ENCODE data around the gene SNX22. TPM values are rescaled to one million over a fixed set of nuclear protein-coding genes. Genes with fewer than 3 reads are reported as not detected.

SNX22 gene
- total RNA-seq (2011; cell fraction: chromatin; rRNA removed; ENCODE audit: low replicate concordance) = 2.8 and 8.7 TPM in 2 replicates
- total RNA-seq (2011; cell fraction: nucleolus; rRNA removed) = 8.5 and 10.3 TPM in 2 replicates
- 4.7 and 5.8 TPM in 2 replicates for total RNA-seq (2011; cell fraction: nucleoplasm; rRNA removed)
- 2.1 and 2.3 TPM in 2 replicates for total RNA-seq (2014; rRNA removed)
- 0.99 and 1.2 TPM in 2 replicates for total RNA-seq (2014; rRNA removed; fragmentation: Illumina TruSeq; extraction: Trizol)
- total RNA-seq (2015; rRNA removed; fragmentation: Illumina TruSeq; extraction: Trizol) = 1.1 and 1.2 TPM in 2 replicates
- 1.8 and 3.0 TPM in 2 replicates for total RNA-seq (2021)
- 0.89 and 0.91 TPM in 2 replicates for polyA plus RNA-seq (2011; rRNA removed)
- polyA plus RNA-seq (2011; cell fraction: cytosol; rRNA removed) = 0.52 and 2.0 TPM in 2 replicates
- polyA plus RNA-seq (2011; cell fraction: nucleus; rRNA removed) = 4.2 and 8.3 TPM in 2 replicates
- polyA plus RNA-seq (2012) = 2.1 and 2.4 TPM in 2 replicates
- 0.98 and 1.3 TPM in 2 replicates for polyA plus RNA-seq (2014; fragmentation: Illumina TruSeq; extraction: Trizol)
- 1 to 10 TPM; 2.0 TPM for polyA plus RNA-seq (2014; fragmentation: Nextera tagmentation; extraction: Ambion mirVana)
- 1.7 and 2.0 TPM in 2 replicates for polyA plus RNA-seq (2014; rRNA removed)
- 0.84 and 1.3 TPM in 2 replicates for polyA minus RNA-seq (2011; rRNA and poly(A)+ RNA removed)
- 0.67 and 0.73 TPM in 2 replicates for polyA minus RNA-seq (2011; cell fraction: cytosol; rRNA and poly(A)+ RNA removed)
- 4.8 and 5.0 TPM in 2 replicates for polyA minus RNA-seq (2011; cell fraction: nucleus; rRNA and poly(A)+ RNA removed)
- Bru-seq, nascent RNA = percentile 53 among the genes with signal in this experiment
- BruChase-seq, experiment 1, labeled RNA remaining after a 2-hour chase = percentile 40 among the genes with signal in this experiment
- percentile 33 among the genes with signal in this experiment for BruChase-seq, experiment 2, labeled RNA remaining after a 6-hour chase
- long read RNA-seq, experiment 1, partial matches to known transcripts = 0 of 2 reads
- long read RNA-seq, experiment 1, other reads (novel, unspliced or antisense) = 2 of 2 reads
- long read RNA-seq, experiment 2, partial matches to known transcripts = 0 of 3 reads
- long read RNA-seq, experiment 2, other reads (novel, unspliced or antisense) = 3 of 3 reads
- long read RNA-seq, experiment 3 = 0 reads

GRCh38 chr15:64151727-64152506 is at the start of gene SNX22:
Gene SNX22 (plus strand): TSS chr15:64151731. CDS start chr15:64151776, 45 bp downstream.
- ATAC-seq = peak; percentile 1; the same call in 1 of the 3 replicates
- no TSS peak for BruUV-seq (replicated peaks)
- TF ChIP-seq KDM2B (CRISPR knock-in tag; IDR thresholded peaks at IDR 0.05) = peak; percentile 82; the same call in 1 of the 2 replicates
- TF ChIP-seq KAT2B (IDR thresholded peaks at IDR 0.05; ENCODE audit: low read depth, low read length) = no peak
- TF ChIP-seq MTA1 (IDR thresholded peaks at IDR 0.05; ENCODE audit: borderline replicate concordance) = no peak
- no peak for TF ChIP-seq ARID4B (CRISPR knock-in tag; IDR thresholded peaks at IDR 0.05)
- TF ChIP-seq TFAP4 (CRISPR knock-in tag; IDR thresholded peaks at IDR 0.05; ENCODE audit: borderline replicate concordance) = no peak
- TF ChIP-seq, protein P1, sequence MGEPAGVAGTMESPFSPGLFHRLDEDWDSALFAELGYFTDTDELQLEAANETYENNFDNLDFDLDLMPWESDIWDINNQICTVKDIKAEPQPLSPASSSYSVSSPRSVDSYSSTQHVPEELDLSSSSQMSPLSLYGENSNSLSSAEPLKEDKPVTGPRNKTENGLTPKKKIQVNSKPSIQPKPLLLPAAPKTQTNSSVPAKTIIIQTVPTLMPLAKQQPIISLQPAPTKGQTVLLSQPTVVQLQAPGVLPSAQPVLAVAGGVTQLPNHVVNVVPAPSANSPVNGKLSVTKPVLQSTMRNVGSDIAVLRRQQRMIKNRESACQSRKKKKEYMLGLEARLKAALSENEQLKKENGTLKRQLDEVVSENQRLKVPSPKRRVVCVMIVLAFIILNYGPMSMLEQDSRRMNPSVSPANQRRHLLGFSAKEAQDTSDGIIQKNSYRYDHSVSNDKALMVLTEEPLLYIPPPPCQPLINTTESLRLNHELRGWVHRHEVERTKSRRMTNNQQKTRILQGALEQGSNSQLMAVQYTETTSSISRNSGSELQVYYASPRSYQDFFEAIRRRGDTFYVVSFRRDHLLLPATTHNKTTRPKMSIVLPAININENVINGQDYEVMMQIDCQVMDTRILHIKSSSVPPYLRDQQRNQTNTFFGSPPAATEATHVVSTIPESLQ (CRISPR knock-in tag; IDR thresholded peaks at IDR 0.05) = no peak
- TF ChIP-seq TAL1 (IDR thresholded peaks at IDR 0.05) = no peak
- TF ChIP-seq PHF8 (IDR thresholded peaks at IDR 0.05; ENCODE audit: borderline replicate concordance, low read length) = peak; percentile 48; the same call in 1 of the 2 replicates

More at GRCh38 chr15:64151727-64152506, at the start of gene SNX22:
- FAIRE-seq = no peak
- DNase-seq (ENCODE audit: extremely low read depth in 1 of 4, low spot score in 3 of 4) = no peak
- CTCF ChIA-PET (ENCODE audit: low intra/inter-chr PET ratio) = interaction anchor here (0.6 kb wide), 1 partner anchor 818 kb away, joined by 3 read pairs; no protein-coding TSS in a partner anchor
- intact Hi-C loops (cut with micrococcal nuclease) = loop anchor here (2.0 to 10.0 kb wide), 4 partner anchors 57 to 685 kb away; partner anchors contain the start of gene SNX1
- no peaks in the 10 kb centered on the region for H3K27me3 ChIP-seq (ENCODE audit: control insufficient read depth in 2 of 2, insufficient read depth in 2 of 2, low read length in 2 of 2)
- no peaks in the 10 kb centered on the region for H3K79me2 ChIP-seq (ENCODE audit: control insufficient read depth, insufficient read depth, low read length)
- POLR2A ChIA-PET = interaction anchor here (0.6 to 1.1 kb wide), 3 partner anchors 21 to 576 kb away, joined by 3 to 5 read pairs (median 4); no protein-coding TSS in a partner anchor
- H3K9me1 ChIP-seq (ENCODE audit: control insufficient read depth, insufficient read depth, low read length) = peaks cover 4% of the 10 kb centered on the region
- peaks cover 20 to 62% of the 10 kb centered on the region in 2 experiments; a peak in 4 of 5 replicates for H3K4me1 ChIP-seq (replicated peaks in 1 of 2; ENCODE audit: control insufficient read depth in 2 of 2, insufficient read depth in 2 of 2, low read length in 2 of 2)
- no peaks in the 10 kb centered on the region; the same call in 1 of the 2 replicates for H4K20me1 ChIP-seq (replicated peaks; ENCODE audit: control insufficient read depth, insufficient read depth, low read length)
- H3K27ac ChIP-seq (ENCODE audit: extremely low read depth, low read depth, low read length) = peak within 1 kb of the TSS; percentile 60
- H3K4me2 ChIP-seq (ENCODE audit: insufficient read depth, low read length) = peak within 1 kb of the TSS; percentile 77
- peak within 1 kb of the TSS; percentile 55 for H3K4me3 ChIP-seq
- 56% methylated on average over 17 of the region's 83 CpGs for WGBS (ENCODE audit: insufficient coverage, low coverage, missing lambda C conversion rate)
- H2AFZ ChIP-seq (ENCODE audit: low read depth, low read length) = peak within 1 kb of the TSS; percentile 92
- H3K9me3 ChIP-seq (replicated peaks; ENCODE audit: control insufficient read depth, insufficient read depth, low read depth, low read length) = no peaks in the 10 kb centered on the region
- H3K36me3 ChIP-seq (ENCODE audit: control insufficient read depth, insufficient read depth, low read length) = peaks cover 24% of the 10 kb centered on the region; the same call in 2 of the 3 replicates
- peak within 1 kb of the TSS; percentile 48 to 92 for H3K9ac ChIP-seq (ENCODE audit: insufficient read depth in 1 of 2, low read depth in 2 of 2, low read length in 2 of 2)
- in situ Hi-C loops (cut with MboI) = no loop called here

Data from K562 (cell line).